ACC112 (cell line): Measurements from ENCODE around the gene TXNRD1.
"Not testable (repeated sequence)": the region's sequence is repeated elsewhere in the genome, so short reads cannot be mapped to it uniquely, and the experiment has no call there.

Experiments
- H2AFZ ChIP-seq: fragments of 200-600 bp; sonication (generic); one replicate; pipeline ENCODE4 v1.6.0; 2017; ENCODE audit warnings: antibody characterized with exemption, low read length; ENCODE audit not compliant: unreplicated experiment
- H3K27ac ChIP-seq: fragments of 200-600 bp; sonication (generic); 2 replicates; pipeline ENCODE4 v1.5.1; 2014; ENCODE audit warnings: low read depth, mild to moderate bottlenecking, antibody characterized with exemption, low read length, moderate library complexity
- H3K27me3 ChIP-seq: fragments of 200-600 bp; sonication (generic); 2 replicates; pipeline ENCODE4 v1.6.1; 2014; ENCODE audit warnings: mild to moderate bottlenecking, antibody characterized with exemption, low read length, moderate library complexity, mixed read lengths; ENCODE audit not compliant: insufficient read depth
- H3K36me3 ChIP-seq: fragments of 200-600 bp; sonication (generic); 2 replicates; pipeline ENCODE4 v1.6.1; 2016; ENCODE audit warnings: mild to moderate bottlenecking, antibody characterized with exemption, low read length, moderate library complexity, mixed read lengths; ENCODE audit not compliant: insufficient read depth
- H3K4me1 ChIP-seq: fragments of 200-600 bp; sonication (generic); one replicate; pipeline ENCODE4 v1.6.1; 2016; ENCODE audit warnings: low read length, mixed read lengths; ENCODE audit not compliant: insufficient read depth, unreplicated experiment, control insufficient read depth
- H3K4me3 ChIP-seq: fragments of 200-600 bp; sonication (generic); 2 replicates; pipeline ENCODE4 v1.5.1; 2014; ENCODE audit warnings: mild to moderate bottlenecking, low read depth, low read length
- H3K79me2 ChIP-seq: fragments of 200-600 bp; sonication (generic); one replicate; pipeline ENCODE4 v1.6.0; 2016; ENCODE audit warnings: low read length; ENCODE audit not compliant: control insufficient read depth, unreplicated experiment, insufficient read depth

Gene TXNRD1

GRCh38 chr12:104315326-104316224 lies 100.0 kb downstream of the TXNRD1 start:
- peak overlapping the region; percentile 13 for H3K27ac ChIP-seq
- H3K4me1 ChIP-seq, result peaks cover 27% of the 10 kb centered on the region
- H3K4me3 ChIP-seq, result no peak overlapping the region
- no peaks in the 10 kb centered on the region for H3K27me3 ChIP-seq
- H2AFZ ChIP-seq, result no peak overlapping the region
- H3K36me3 ChIP-seq, result peaks cover 75% of the 10 kb centered on the region
- H3K79me2 ChIP-seq, result peaks cover 78% of the 10 kb centered on the region

- no peak overlapping the region for H3K4me3 ChIP-seq
- H3K36me3 ChIP-seq, result peaks cover 81% of the 10 kb centered on the region
- H3K27me3 ChIP-seq, result no peaks in the 10 kb centered on the region
- H3K27ac ChIP-seq, result no peak overlapping the region
- no peak overlapping the region for H2AFZ ChIP-seq
- H3K79me2 ChIP-seq, result peaks cover 72% of the 10 kb centered on the region
- H3K4me1 ChIP-seq, result peaks cover 23% of the 10 kb centered on the region
These were observed 101.4 kb downstream of the TXNRD1 start for GRCh38 chr12:104316936-104317335.

- Histone ChIP-seq H3K36me3 (peaks cover 76% of the 10 kb centered on the region), H2AFZ (no peak overlapping the region), H3K27me3 (no peaks in the 10 kb centered on the region), H3K4me1 (peaks cover 20% of the 10 kb centered on the region), H3K4me3 (no peak overlapping the region), H3K79me2 (peaks cover 65% of the 10 kb centered on the region), H3K27ac (no peak overlapping the region)
These were observed 102.1 kb downstream of the TXNRD1 start for GRCh38 chr12:104317538-104318210.

DNA sequence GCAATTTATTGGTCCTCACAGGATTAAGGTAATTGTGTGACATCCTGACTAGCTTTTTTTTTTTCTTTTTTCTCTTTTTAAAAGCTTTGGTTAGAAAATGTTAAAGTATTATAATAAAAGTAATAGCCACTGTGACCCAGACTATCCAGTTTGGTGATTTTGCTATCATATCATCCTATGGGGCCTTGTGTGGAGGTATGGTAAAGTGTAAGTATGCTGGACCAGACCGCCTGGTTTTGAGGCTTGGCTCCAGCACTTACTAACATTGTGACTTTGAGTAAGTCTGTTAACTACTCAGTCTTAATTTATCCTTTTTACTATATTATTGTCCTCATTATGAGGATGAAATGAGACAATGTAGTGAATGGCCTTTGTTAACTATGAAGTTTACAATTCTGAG lies 103.4 kb downstream of the TXNRD1 start:
- Histone ChIP-seq H3K27ac (no peak overlapping the region), H3K4me1 (peaks cover 9% of the 10 kb centered on the region), H3K36me3 (peaks cover 62% of the 10 kb centered on the region), H3K27me3 (no peaks in the 10 kb centered on the region), H3K79me2 (peaks cover 52% of the 10 kb centered on the region), H2AFZ (no peak overlapping the region), H3K4me3 (no peak overlapping the region)

DNA sequence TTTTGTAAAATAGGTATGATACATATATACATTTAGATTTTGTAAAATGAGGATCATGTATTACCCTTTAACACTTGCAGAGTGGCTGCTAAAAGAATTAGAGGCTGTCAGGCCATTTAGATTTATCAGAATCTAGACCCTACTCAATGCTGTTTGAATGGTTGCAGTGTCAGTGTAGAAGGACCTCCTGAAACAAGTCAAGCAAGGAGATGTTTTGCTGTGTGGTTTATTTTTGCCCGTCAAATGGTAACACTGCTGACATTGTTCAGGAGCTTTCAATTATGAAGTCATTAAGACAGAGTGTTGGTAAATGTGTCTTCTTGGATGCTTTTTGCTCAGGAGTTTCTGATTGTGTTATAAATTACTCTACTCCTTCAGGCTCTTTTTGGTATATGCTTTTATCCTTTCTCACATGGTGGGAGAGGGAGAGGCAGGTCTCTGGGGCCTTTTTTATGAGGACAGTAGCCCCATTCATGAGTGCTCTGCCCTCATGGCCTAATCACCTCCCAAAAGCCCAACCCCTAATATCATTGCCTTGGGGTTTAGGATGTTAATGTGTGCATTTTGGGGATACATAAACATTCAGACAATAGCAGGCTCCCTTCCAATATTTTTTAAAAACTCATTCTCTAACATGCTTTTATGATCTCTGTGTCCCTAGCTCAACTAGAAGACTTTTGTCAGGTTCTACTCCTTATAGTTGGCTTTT lies 104.5 kb downstream of the TXNRD1 start:
- Histone ChIP-seq H3K4me3 (no peak overlapping the region), H3K4me1 (peaks cover 5% of the 10 kb centered on the region), H2AFZ (no peak overlapping the region), H3K27ac (no peak overlapping the region), H3K79me2 (peaks cover 47% of the 10 kb centered on the region), H3K27me3 (no peaks in the 10 kb centered on the region), H3K36me3 (peaks cover 64% of the 10 kb centered on the region)

DNA sequence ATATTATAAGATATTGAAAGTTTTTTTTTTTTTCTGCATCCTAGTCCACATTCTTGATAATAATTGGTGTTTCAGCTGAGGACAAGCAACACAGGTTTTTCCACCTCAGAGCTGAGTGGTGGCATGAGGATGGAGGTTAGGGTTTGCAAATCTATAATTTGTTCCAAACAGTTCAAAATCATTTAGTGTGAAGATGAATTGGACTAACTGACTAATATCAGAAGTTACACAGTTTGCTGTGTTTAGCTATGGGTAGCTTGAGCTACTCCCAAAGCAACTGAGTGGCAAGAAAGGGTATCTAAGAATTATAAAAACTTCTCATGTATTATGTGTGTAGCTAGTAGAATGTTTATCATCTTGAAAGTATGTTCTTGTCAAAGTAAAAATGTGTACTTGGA lies 105.0 kb downstream of the TXNRD1 start:
- peaks cover 2% of the 10 kb centered on the region for H3K4me1 ChIP-seq
- H3K27ac ChIP-seq, result no peak overlapping the region
- H2AFZ ChIP-seq, result no peak overlapping the region
- no peak overlapping the region for H3K4me3 ChIP-seq
- H3K79me2 ChIP-seq, result peaks cover 44% of the 10 kb centered on the region
- no peaks in the 10 kb centered on the region for H3K27me3 ChIP-seq
- peaks cover 67% of the 10 kb centered on the region for H3K36me3 ChIP-seq

GRCh38 chr12:104321949-104322348 lies 106.4 kb downstream of the TXNRD1 start:
- no peak overlapping the region; the same call in 1 of the 2 replicates for H3K27ac ChIP-seq
- H3K4me1 ChIP-seq, result no peaks in the 10 kb centered on the region
- no peak overlapping the region for H3K4me3 ChIP-seq
- H3K36me3 ChIP-seq, result peaks cover 67% of the 10 kb centered on the region
- H3K27me3 ChIP-seq, result no peaks in the 10 kb centered on the region
- H3K79me2 ChIP-seq, result peaks cover 36% of the 10 kb centered on the region
- H2AFZ ChIP-seq, result no peak overlapping the region

GRCh38 chr12:104322533-104322932 lies 107.0 kb downstream of the TXNRD1 start:
- H3K4me1 ChIP-seq, H3K27me3 ChIP-seq, H2AFZ ChIP-seq, H3K27ac ChIP-seq, H3K4me3 ChIP-seq: not testable (repeated sequence)
- peaks cover 35% of the 10 kb centered on the region for H3K79me2 ChIP-seq
- H3K36me3 ChIP-seq, result peaks cover 67% of the 10 kb centered on the region

GRCh38 chr12:104323899-104324298 lies 108.3 kb downstream of the TXNRD1 start:
- Histone ChIP-seq H3K79me2 (peaks cover 26% of the 10 kb centered on the region), H3K4me1 (no peaks in the 10 kb centered on the region), H3K27ac (no peak overlapping the region), H2AFZ (no peak overlapping the region), H3K27me3 (no peaks in the 10 kb centered on the region), H3K4me3 (no peak overlapping the region), H3K36me3 (peaks cover 56% of the 10 kb centered on the region)

DNA sequence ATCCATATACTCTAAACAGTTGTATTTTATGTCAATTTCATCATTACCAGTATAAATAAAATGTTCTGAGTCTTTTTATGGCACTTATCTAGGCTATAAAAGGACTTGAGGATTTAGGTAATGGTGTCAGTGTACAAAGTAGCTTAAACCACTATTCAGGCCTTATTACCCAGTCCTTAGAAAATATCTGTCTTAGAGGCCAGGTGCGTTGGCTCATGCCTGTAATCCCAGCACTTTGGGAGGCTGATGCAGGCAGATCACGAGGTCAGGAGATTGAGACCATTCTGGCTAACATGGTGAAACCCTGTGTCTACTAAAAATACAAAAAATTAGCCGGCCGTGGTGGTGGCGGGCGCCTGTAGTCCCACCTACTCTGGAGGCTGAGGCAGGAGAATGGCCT lies 112.7 kb downstream of the TXNRD1 start:
- not testable (repeated sequence) for H2AFZ ChIP-seq, H3K27me3 ChIP-seq, H3K79me2 ChIP-seq, H3K4me1 ChIP-seq, H3K4me3 ChIP-seq, H3K27ac ChIP-seq
- H3K36me3 ChIP-seq, result peaks cover 43% of the 10 kb centered on the region
